Prostate gland (tissue), 2 donors: Measurements from ENCODE around the gene HACD2. TPM values are rescaled to one million over a fixed set of nuclear protein-coding genes. Genes with fewer than 3 reads are reported as not detected.

Source experiments
- DNase-seq: peaks from one replicate; pipeline ENCODE4 v3.0.0-alpha.2; 2019; ENCODE audit warnings: low spot score
- H3K27ac ChIP-seq, 2 donors: fragments of 200-600 bp; sonication (generic); 2 replicates each; pipeline ENCODE4 v1.5.1; 2017 to 2019
- H3K27me3 ChIP-seq: fragments of 200-600 bp; sonication (generic); replicated peaks from 2 replicates; pipeline ENCODE4 v1.5.1; 2019; ENCODE audit not compliant: insufficient read depth
- H3K36me3 ChIP-seq, 2 donors: fragments of 200-600 bp; sonication (generic); 1 replicate in 1 of 2; 2 replicates in 1 of 2; pipeline versions ENCODE4 v1.5.1 to v1.8.1; 2017 to 2019
- H3K4me1 ChIP-seq: fragments of 200-600 bp; sonication (generic); replicated peaks from 2 replicates; pipeline ENCODE4 v1.5.1; 2019
- H3K4me3 ChIP-seq, 2 donors: fragments of 200-600 bp; sonication (generic); 2 replicates each; pipeline ENCODE4 v1.5.1; 2017 to 2019
- H3K9me3 ChIP-seq: fragments of 200-600 bp; sonication (generic); 2 replicates; pipeline ENCODE4 v1.5.1; 2017
- CTCF ChIP-seq, 4 experiments: fragments of 200-600 bp in 2 of 4; fragments of 450-650 bp in 2 of 4; sonication (generic) in 2 of 4; IDR thresholded peaks; 1 replicate in 3 of 4; 2 replicates in 1 of 4; pipeline ENCODE4 v1.5.1; 2016 to 2019; ENCODE audit warnings: antibody characterized with exemption in 4 of 4, mild to moderate bottlenecking in 2 of 4, moderate library complexity in 2 of 4
- POLR2A ChIP-seq: fragments of 450-650 bp; IDR thresholded peaks from one replicate; pipeline ENCODE4 v1.6.1; 2016; ENCODE audit warnings: antibody characterized with exemption, mild to moderate bottlenecking
- POLR2AphosphoS5 ChIP-seq: sonication (generic); formaldehyde crosslinking; IDR thresholded peaks from one replicate; pipeline ENCODE4 v1.6.1; 2017; ENCODE audit warnings: antibody characterized with exemption
- WGBS: methylation state at CpG from one replicate; pipeline ENCODE4 v1.1.5; 2018; 5-methylcytosine and 5-hydroxymethylcytosine counted together
- intact Hi-C: fragments of 100-400 bp; cut with DNase I; formaldehyde crosslinking; loops from one replicate; pipeline ENCODE4 v1.14.2; 2022
- total RNA-seq, 2 donors: library from RNA; depleted of rRNA; stranded (reverse); fragments of >200 nt; gene quantifications; one replicate each; pipeline ENCODE4 v1.1.0, GENCODE V29; 2016

HACD2 gene
- total RNA-seq, 2 donors from 2014 or later = 36.5 to 65.6 TPM

GRCh38 chr3:123464211-123464610 is 120.6 kb downstream of the HACD2 start:
- no peak for TF ChIP-seq POLR2A
- TF ChIP-seq CTCF (IDR thresholded peaks at IDR 0.05) = no peak
- TF ChIP-seq POLR2AphosphoS5 = no peak
- no peaks in the 10 kb centered on the region for H3K27me3 ChIP-seq
- WGBS = 66% methylated on average over 7 of the region's 7 CpGs
- H3K27ac ChIP-seq = no peak overlapping the region
- H3K4me3 ChIP-seq = no peak overlapping the region
- no peaks in the 10 kb centered on the region for H3K36me3 ChIP-seq
- no peak for DNase-seq
- H3K4me1 ChIP-seq = no peaks in the 10 kb centered on the region
- H3K9me3 ChIP-seq = no peaks in the 10 kb centered on the region
- intact Hi-C loops = no loop called here

- TF ChIP-seq POLR2AphosphoS5 (no peak), POLR2A (no peak), CTCF (IDR thresholded peaks at IDR 0.05) (no peak)
- intact Hi-C loops = no loop called here
- Histone ChIP-seq H3K4me3 (no peak overlapping the region), H3K4me1 (no peaks in the 10 kb centered on the region), H3K9me3 (no peaks in the 10 kb centered on the region), H3K36me3 (no peaks in the 10 kb centered on the region), H3K27me3 (no peaks in the 10 kb centered on the region), H3K27ac (no peak overlapping the region)
- DNase-seq = no peak
- 36% methylated on average over 8 of the region's 8 CpGs for WGBS
Measured at GRCh38 chr3:123459862-123460261, 125.0 kb downstream of the HACD2 start.

- Histone ChIP-seq H3K27ac (no peak overlapping the region), H3K4me1 (no peaks in the 10 kb centered on the region), H3K27me3 (no peaks in the 10 kb centered on the region), H3K9me3 (no peaks in the 10 kb centered on the region), H3K36me3 (no peaks in the 10 kb centered on the region), H3K4me3 (no peak overlapping the region)
- intact Hi-C loops = no loop called here
- no peak for DNase-seq
- TF ChIP-seq POLR2AphosphoS5 (no peak), CTCF (IDR thresholded peaks at IDR 0.05) (no peak), POLR2A (no peak)
- WGBS = 89% methylated on average over 5 of the region's 5 CpGs
Measured at GRCh38 chr3:123458255-123458654, 126.6 kb downstream of the HACD2 start.

GRCh38 chr3:123457841-123458240 is 127.0 kb downstream of the HACD2 start:
- Histone ChIP-seq H3K36me3 (no peaks in the 10 kb centered on the region), H3K4me3 (no peak overlapping the region), H3K9me3 (no peaks in the 10 kb centered on the region), H3K27ac (no peak overlapping the region), H3K27me3 (no peaks in the 10 kb centered on the region), H3K4me1 (no peaks in the 10 kb centered on the region)
- no peak for DNase-seq
- 94% methylated on average over 1 of the region's 1 CpG for WGBS
- intact Hi-C loops = no loop called here
- no peak for TF ChIP-seq POLR2AphosphoS5
- TF ChIP-seq POLR2A = no peak
- TF ChIP-seq CTCF (IDR thresholded peaks at IDR 0.05) = no peak

GRCh38 chr3:123453675-123454074 is 131.2 kb downstream of the HACD2 start:
- Histone ChIP-seq H3K27me3 (no peaks in the 10 kb centered on the region), H3K4me1 (no peaks in the 10 kb centered on the region), H3K27ac (no peak overlapping the region), H3K4me3 (no peak overlapping the region), H3K9me3 (no peaks in the 10 kb centered on the region), H3K36me3 (no peaks in the 10 kb centered on the region)
- no peak for DNase-seq
- WGBS = 24% methylated on average over 3 of the region's 3 CpGs
- intact Hi-C loops = loop anchor here (5.0 kb wide), 1 partner anchor 34 kb away; no protein-coding TSS in a partner anchor
- TF ChIP-seq POLR2A (no peak), POLR2AphosphoS5 (no peak), CTCF (IDR thresholded peaks at IDR 0.05) (no peak)
